ENCODE results near the gene RARG. TPM values are rescaled to one million over a fixed set of nuclear protein-coding genes. Genes with fewer than 3 reads are reported as not detected.
A peak's percentile ranks its signal among the peaks of the same experiment; 100 is the strongest.

The RARG gene
- total and polyA plus RNA-seq, 2 of the 4 experiments (the other 2 are of a cell fraction), result 7.9 to 30.9 TPM

DNA sequence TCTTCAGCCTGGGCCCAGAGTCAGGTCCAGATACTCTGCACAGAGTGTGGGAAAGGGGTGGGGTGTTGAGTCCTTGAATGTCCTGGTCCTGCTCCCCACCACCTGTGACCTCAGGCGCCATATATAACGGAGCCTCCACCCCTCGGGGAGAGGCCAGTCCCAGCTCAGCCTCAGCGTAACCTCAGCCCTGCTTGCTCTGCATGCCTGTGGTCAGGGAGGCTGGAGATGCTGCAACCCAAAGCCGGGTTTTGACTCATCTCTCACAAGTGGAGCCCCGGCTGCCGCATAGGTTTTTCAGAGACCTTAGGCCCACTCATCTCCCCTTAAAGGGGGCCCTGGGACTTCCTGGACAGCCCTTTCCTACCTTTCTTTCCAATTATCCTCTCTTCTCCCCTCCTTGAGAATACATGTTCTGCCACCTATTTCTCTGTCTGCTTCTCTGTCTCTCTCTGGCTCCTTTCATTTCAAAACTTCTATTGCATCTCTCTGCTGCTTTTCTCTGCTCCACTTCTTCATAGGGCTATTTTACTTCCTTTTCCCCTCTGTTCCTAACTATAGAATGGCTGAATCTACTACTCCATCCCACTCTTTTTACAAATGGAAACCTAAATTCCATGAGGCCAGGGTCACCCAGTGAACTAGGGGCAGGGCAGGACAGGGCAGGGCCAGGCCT is 26.1 kb downstream of the RARG start:
- H3K4me3 ChIP-seq (ENCODE audit: insufficient read depth, low read depth, low read length), result no peak overlapping the region
- ChIA-PET CTCF (interaction anchor here (0.7 to 1.6 kb wide), 2 partner anchors 8 to 59 kb away, joined by 3 to 4 read pairs; no protein-coding TSS in a partner anchor), POLR2A (ENCODE audit: unreplicated experiment) (interaction anchor here (0.7 kb wide), 1 partner anchor 13 kb away, joined by 3 read pairs; no protein-coding TSS in a partner anchor)
- no peaks in the 10 kb centered on the region; a peak in 1 of 4 replicates for H3K79me1 ChIP-seq (ENCODE audit: low read depth in 1 of 2, low read length in 2 of 2)
- dilution Hi-C loops (cut with HindIII; ENCODE audit: low sequenced_read_pairs, unreplicated experiment) (no loop called here), in situ Hi-C loops (cut with MboI; ENCODE audit: low sequenced_read_pairs) (no loop called here), intact Hi-C loops (cut with micrococcal nuclease) (no loop called here)
- H2BK5ac ChIP-seq (ENCODE audit: low read depth, low read length, poor library complexity, severe bottlenecking), result peak overlapping the region; percentile 61
- H3K27me3 ChIP-seq (ENCODE audit: control insufficient read depth, insufficient read depth, low read length), result no peaks in the 10 kb centered on the region
- H4K20me1 ChIP-seq (ENCODE audit: insufficient read depth, low read length), result no peaks in the 10 kb centered on the region
- H3K4me2 ChIP-seq (ENCODE audit: low read depth, low read length), result peak overlapping the region; percentile 41; the same call in 1 of the 2 replicates
- WGBS, 2 experiments (ENCODE audit: extremely low coverage in 2 of 2, insufficient read length in 1 of 2), result 0% methylated on average over 3 of the region's 7 CpGs; no CpG with 5 or more reads in 1 of the 2 experiments
- ATAC-seq (ENCODE audit: low read depth) (peak; percentile 97), DNase-seq (peak; percentile 89)
- peak overlapping the region; percentile 88 for H2AFZ ChIP-seq (replicated peaks; ENCODE audit: low read length, poor library complexity)
- H3K56ac ChIP-seq (ENCODE audit: extremely low read depth, insufficient read depth, low read length), result peak overlapping the region; percentile 59; the same call in 1 of the 2 replicates
- peaks cover 20% of the 10 kb centered on the region for H3K9me1 ChIP-seq (ENCODE audit: insufficient read depth, low read length)
- H3K4ac ChIP-seq (ENCODE audit: low read depth, low read length), result peak overlapping the region; percentile 88
- peak overlapping the region; percentile 82 for H2AK9ac ChIP-seq (replicated peaks; ENCODE audit: low read depth, low read length, poor library complexity)
- peak overlapping the region; percentile 38; the same call in 1 of the 3 replicates for H2BK15ac ChIP-seq (ENCODE audit: low read depth, low read length)
- peak overlapping the region; percentile 76 for H4K91ac ChIP-seq (ENCODE audit: insufficient read depth, low read depth, low read length)
- peak overlapping the region; percentile 88 for H2BK120ac ChIP-seq (ENCODE audit: low read depth, low read length)
- BruUV-seq (replicated peaks), result no TSS peak
- H3K14ac ChIP-seq (replicated peaks; ENCODE audit: low read depth, low read length), result peak overlapping the region; percentile 83; the same call in 1 of the 2 replicates
- peak overlapping the region; percentile 75 for H2AK5ac ChIP-seq (ENCODE audit: low read depth, low read length)
- peak; percentile 96 for TF ChIP-seq CEBPB (IDR thresholded peaks at IDR 0.05; ENCODE audit: low read depth, low read length)
- TF ChIP-seq MAZ (IDR thresholded peaks at IDR 0.05; ENCODE audit: borderline replicate concordance, low read depth, low read length), result peak; percentile 8; the same call in 1 of the 2 replicates
- TF ChIP-seq, protein P1, sequence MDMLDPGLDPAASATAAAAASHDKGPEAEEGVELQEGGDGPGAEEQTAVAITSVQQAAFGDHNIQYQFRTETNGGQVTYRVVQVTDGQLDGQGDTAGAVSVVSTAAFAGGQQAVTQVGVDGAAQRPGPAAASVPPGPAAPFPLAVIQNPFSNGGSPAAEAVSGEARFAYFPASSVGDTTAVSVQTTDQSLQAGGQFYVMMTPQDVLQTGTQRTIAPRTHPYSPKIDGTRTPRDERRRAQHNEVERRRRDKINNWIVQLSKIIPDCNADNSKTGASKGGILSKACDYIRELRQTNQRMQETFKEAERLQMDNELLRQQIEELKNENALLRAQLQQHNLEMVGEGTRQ (IDR thresholded peaks at IDR 0.05; ENCODE audit: low read depth, low read length), result peak; percentile 32; the same call in 1 of the 2 replicates
- peak; percentile 38; the same call in 1 of the 2 replicates for TF ChIP-seq FOS (IDR thresholded peaks at IDR 0.05; ENCODE audit: low read depth, low read length)
- TF ChIP-seq BHLHE40 (IDR thresholded peaks at IDR 0.05; ENCODE audit: low read depth, low read length), result 0 out of 2 replicates have a peak, but pooled peaks have one; percentile 4
- TF ChIP-seq RFX5 (IDR thresholded peaks at IDR 0.05; ENCODE audit: low read depth, low read length), result no peak
- TF ChIP-seq RCOR1 (IDR thresholded peaks at IDR 0.05; ENCODE audit: insufficient replicate concordance, low read length), result no peak
- H4K8ac ChIP-seq (ENCODE audit: low read depth in 2 of 2, low read length in 2 of 2), result peak overlapping the region; percentile 12 to 82
- peak overlapping the region; percentile 12; the same call in 1 of the 2 replicates for H3K9ac ChIP-seq (ENCODE audit: low read depth, low read length)
- no peaks in the 10 kb centered on the region for H3K9me3 ChIP-seq (ENCODE audit: control insufficient read depth, insufficient read depth, low read length)
- peaks cover 11% of the 10 kb centered on the region; the same call in 1 of the 2 replicates for H3K36me3 ChIP-seq (ENCODE audit: control insufficient read depth, insufficient read depth, low read length)
- H3K27ac ChIP-seq (ENCODE audit: insufficient read depth, low read length), result peak overlapping the region; percentile 55; the same call in 1 of the 2 replicates
- peak overlapping the region; percentile 62 for H3K18ac ChIP-seq (ENCODE audit: low read depth, low read length)
- peak overlapping the region; percentile 73 for H2BK20ac ChIP-seq (ENCODE audit: low read depth, low read length)
- H3K23ac ChIP-seq (ENCODE audit: low read depth, low read length), result peak overlapping the region; percentile 56; the same call in 1 of the 2 replicates
- H4K5ac ChIP-seq (ENCODE audit: low read depth, low read length), result peak overlapping the region; percentile 70
- H3K4me1 ChIP-seq (ENCODE audit: control insufficient read depth, insufficient read depth, low read length), result peaks cover 8% of the 10 kb centered on the region
